GM18907 (cell line): ENCODE results near the gene ZNF418.

Experiments used
- ATAC-seq: cut with Tn5 transposase; IDR thresholded peaks from one replicate; pipeline ENCODE4 v1.9.1; 2021; ENCODE audit warnings: mild to moderate bottlenecking, moderate library complexity; ENCODE audit not compliant: unreplicated experiment

ZNF418 gene

GRCh38 chr19:57934820-57935665 is at the start of gene ZNF418:
TSS of gene ZNF418 (minus strand) at chr19:57935402. CDS start at chr19:57933822, 1,580 bp downstream.
- ATAC-seq: no peak

- ATAC-seq: no peak
Measured at GRCh38 chr19:57978586-57979289, 43.5 kb upstream of the ZNF418 start.

DNA sequence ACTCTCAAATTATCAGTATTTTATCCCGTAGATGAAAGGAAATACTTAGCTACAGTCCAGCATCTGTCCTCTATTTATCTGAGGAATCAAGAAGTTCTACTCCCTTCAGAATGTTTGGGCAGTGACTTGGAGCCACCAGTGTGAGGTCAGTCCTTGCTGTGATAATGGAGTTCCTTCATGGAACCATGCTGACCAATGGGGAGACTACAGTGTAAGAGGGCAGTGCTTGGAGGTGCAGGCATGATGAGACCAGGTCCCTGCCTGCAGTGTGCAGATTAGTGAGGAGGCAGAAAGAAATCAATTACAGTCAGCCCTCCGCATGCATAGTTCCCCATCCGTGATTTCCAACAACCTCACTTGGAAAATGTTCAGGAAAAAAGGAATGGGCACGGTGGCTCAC is 39.2 kb upstream of the ZNF418 start, which contains the start of gene C19orf18:
C19orf18 (minus strand) TSS at position 101 of the 400 bp plus-strand sequence. CDS start 102 bp downstream, outside the sequence.
- no peak for ATAC-seq

- no peak for ATAC-seq
Measured at GRCh38 chr19:57964761-57965160, 29.6 kb upstream of the ZNF418 start.

DNA sequence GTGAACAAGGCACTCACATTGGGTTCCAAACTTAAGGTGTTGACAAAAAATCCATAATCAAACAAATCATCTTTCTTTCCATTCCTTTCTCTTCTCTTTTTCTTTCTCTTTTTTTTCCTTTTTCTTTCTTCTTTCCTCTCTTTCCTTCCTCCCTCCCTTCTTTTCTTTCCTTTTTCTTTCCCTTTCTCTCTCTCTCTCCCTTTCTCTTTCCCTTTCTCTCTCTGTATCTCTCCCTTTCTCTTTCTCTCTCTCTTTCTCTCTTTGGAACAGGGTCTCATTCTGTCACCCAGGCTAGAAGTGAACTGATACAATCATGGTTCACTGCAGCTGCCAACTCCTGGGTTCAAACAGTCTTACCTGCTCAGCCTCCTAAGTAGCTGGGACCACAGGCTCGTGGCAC is 26.6 kb upstream of the ZNF418 start:
- ATAC-seq: no peak

GRCh38 chr19:57954996-57955395 is 19.8 kb upstream of the ZNF418 start:
- ATAC-seq: no peak

DNA sequence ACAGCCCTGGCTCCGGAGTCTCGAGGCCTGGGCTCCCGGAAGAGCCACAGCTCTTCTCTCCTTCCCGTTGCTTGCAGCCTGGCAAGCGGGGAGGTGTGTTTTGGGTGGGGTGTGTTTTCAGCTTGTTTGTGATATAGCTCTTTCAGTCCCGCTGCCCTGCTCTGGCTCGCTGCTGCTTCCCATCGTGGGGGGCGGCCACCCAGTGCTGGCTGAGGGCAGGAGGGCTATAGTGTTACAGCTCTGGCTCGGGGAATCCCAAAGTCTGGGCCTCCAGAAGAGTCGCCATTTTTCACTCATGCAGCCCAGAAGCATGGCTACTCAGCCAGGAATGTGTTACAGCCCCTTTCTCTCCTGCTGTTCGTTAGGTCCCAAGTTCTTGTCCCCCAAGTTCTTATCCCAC is 14.5 kb upstream of the ZNF418 start:
- ATAC-seq: no peak

DNA sequence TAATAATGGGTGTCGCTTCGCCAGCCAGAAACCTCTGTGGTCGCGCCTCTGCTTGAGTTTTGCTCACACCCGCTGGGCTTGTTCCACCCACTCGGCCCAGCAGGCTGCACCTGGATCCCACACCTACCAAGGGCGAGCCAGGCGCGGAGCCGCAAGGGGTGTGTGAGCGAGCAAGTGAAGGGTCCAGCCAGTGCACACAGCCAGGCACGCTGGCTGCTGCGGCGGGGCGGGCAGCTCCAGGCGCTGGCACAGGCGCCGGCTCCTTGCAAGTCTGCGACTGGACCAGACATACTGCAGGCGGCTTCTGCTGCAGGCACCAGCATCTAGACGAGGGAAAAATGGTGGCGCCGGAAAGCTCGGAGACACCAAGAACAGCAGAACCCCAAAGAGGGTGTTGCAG is 14.1 kb upstream of the ZNF418 start:
- ATAC-seq: no peak

DNA sequence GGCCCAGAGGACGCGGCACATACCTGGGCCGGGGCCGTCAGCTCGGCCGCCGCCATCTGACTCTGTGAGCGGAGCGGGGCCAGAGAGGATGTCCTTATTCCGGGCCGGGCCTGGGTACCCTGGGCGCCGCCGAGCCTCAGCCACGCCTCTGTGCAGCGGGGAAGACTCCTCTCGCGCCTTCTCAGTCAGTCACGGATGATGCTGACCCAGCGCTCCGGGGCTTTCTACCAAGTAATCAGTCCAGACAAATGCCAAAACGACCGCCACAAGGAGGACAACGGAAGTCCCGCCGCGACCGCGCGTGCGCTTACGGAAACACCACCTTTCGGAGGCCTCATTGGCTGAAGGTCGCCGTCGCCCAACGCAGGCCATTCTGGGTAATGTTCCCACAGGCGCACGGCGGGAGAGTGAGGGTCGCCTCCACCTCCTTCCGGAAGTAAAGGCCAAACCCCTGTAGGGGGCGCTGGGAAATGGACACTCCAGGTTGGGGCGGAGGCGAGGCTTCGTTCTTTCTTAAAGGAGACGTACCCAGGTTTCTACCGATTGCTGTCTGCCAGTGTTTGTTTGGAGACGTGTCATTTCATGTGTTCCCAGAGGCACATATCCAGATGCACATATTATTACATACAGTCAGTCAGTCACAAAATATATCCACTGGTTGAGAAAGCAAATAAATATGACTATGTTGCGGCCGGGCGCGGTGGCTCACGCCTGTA is 12.4 kb upstream of the ZNF418 start, which contains the start of gene ZNF256:
ZNF256 (minus strand) TSS at position 288 of the 716 bp plus-strand sequence; CDS start at position 56, 232 bp downstream.
- peak; percentile 91 for ATAC-seq

- ATAC-seq: no peak
Measured at GRCh38 chr19:57947088-57947418, 11.9 kb upstream of the ZNF418 start.

GRCh38 chr19:57946316-57946715 is 11.1 kb upstream of the ZNF418 start:
- ATAC-seq: no peak

GRCh38 chr19:57941593-57941992 is 6.4 kb upstream of the ZNF418 start:
- no peak for ATAC-seq

DNA sequence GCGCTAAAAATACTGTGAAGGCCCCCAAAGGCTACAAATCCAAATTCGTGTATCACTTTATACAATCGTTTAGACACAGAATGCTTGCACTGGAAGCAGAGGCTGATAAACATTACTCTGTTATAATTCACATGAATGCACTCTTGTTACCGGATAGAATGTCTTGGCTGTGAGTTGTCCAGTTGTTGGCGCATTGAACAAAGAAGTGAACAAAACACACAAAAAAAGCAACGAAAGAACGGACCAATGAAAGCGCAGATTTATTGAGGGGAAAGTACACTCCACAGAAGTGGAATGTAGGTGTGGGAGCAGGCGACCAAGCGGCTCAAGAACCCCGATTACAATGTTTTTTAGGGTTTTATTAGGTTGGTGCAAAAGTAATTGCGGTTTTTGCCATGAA is 529 bp upstream of the ZNF418 start:
- no peak for ATAC-seq

GRCh38 chr19:57927587-57927986 is 7.6 kb downstream of the ZNF418 start:
- ATAC-seq: no peak

GRCh38 chr19:57916168-57916995 is 18.8 kb downstream of the ZNF418 start, which contains the start of gene ZNF417:
TSS of gene ZNF417 (minus strand) at chr19:57916592. CDS start at chr19:57916411, 181 bp downstream.
- peak; percentile 97 for ATAC-seq

GRCh38 chr19:57914531-57914930 is 20.7 kb downstream of the ZNF418 start:
- ATAC-seq: no peak

- no peak for ATAC-seq
Measured at GRCh38 chr19:57907394-57907793, 27.8 kb downstream of the ZNF418 start.

- no peak for ATAC-seq
Measured at GRCh38 chr19:57905258-57905657, 29.9 kb downstream of the ZNF418 start.

DNA sequence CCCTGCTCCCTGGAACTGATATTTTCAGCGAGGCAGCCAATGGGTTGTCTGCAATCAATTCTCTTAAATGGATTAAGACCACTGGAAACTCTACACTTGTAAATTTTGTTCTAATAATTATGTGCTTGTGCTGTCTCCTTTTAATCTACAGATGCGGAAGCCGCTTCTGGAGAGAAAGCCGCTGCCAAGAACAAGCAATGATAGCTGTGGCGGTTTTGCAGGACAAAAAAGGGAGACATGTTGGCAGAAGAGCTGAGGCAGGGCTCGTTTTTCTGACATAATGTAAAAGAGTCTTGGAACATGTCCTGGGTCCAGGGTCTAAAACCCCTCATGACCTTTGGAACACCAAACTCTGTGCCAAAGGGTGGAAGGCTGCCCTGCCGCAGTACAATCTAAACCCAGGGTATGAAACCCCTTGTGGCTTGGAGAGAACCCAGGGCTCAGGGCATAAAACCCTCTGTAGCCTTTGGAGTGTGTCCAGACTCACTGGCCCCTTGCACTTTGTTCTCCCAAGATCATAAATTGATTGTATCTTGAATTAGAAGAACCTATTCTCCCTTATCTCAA is 31.5 kb downstream of the ZNF418 start:
- ATAC-seq: no peak

DNA sequence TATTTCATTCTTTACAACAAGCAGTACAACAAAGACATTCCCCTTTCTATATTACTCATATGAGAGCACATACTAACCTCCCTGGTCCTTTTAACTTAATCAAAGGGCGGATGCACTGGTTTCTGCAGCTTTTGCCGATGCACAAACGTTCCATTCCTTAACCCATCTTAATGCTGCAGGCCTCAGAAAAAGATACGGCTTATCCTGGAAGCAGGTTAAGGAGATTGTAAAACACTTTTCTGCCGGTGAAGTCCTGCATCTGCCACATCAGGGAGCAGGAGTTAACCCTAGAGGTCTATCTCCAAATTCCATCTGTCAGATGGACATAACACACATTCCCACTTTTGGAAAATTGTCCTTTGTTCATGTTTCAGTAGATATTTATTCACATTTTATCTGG is 34.9 kb downstream of the ZNF418 start:
- ATAC-seq: no peak
